Right lobe of liver (tissue), 4 donors: ENCODE results near the gene CNTN5.

Experiments
- CTCF ChIP-seq, 4 donors: fragments of 200-600 bp in 3 of 4; fragments of 450-650 bp in 1 of 4; IDR thresholded peaks; one replicate each; pipeline versions ENCODE4 v1.5.1 to v1.8.0; 2016 to 2022; ENCODE audit warnings: antibody characterized with exemption in 4 of 4, mild to moderate bottlenecking in 2 of 4
- POLR2A ChIP-seq: fragments of 450-650 bp; IDR thresholded peaks from one replicate; pipeline ENCODE4 v1.6.1; 2017; ENCODE audit warnings: antibody characterized with exemption, mild to moderate bottlenecking
- donor health status: DM: no; HTN: no; CAD: no.
- donor health status: DM: no; HTN: no; CAD: no.
- donor health status: DM: no; HTN: yes; CAD: no.

DNA sequence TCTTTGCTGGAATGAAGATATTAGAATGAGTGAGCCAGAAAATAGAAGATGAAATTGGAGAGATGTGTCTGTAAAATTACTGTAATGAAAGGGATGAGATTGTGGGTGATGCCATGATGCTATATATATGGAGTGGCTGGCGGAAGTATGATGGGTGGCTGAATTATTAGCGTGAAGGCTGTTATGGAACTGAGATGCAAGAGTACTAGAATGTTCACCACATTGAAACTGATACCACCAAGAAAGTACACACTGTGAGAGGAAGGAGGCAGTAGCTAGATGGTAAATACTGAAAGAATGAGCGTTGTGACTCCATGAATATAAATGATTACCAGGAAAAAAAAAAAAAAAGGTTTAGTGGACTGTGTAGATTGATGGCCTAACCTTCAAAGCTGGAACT is 411.9 kb downstream of the CNTN5 start:
- TF ChIP-seq CTCF (IDR thresholded peaks at IDR 0.05) = no peak
- TF ChIP-seq POLR2A = no peak
